K562 (cell line): ENCODE results near the gene MICU2. TPM values are rescaled to one million over a fixed set of nuclear protein-coding genes. Genes with fewer than 3 reads are reported as not detected.

Experiments used
- ATAC-seq: fragments of 200-7000 bp; cut with Tn5 transposase; 3 replicates; pipeline ENCODE4 v1.9.1; 2020; ENCODE audit warnings: moderate library complexity
- BruUV-seq: library from RNA; stranded (reverse); fragments of 400-500 nt; replicated peaks from 2 replicates; lab custom pipeline; 2021; lab: Mats Ljungman, UMichigan
- CTCF ChIA-PET: fragments of 300-600 bp; formaldehyde crosslinking; extraction: SDS; loops from one replicate; lab custom pipeline; 2021; ENCODE audit warnings: low intra/inter-chr PET ratio; lab: Yijun Ruan, JAX
- POLR2A ChIA-PET: fragments of 300-600, 350-650 bp; sonication (Branson Sonifier 250); formaldehyde crosslinking; extraction: SDS; loops from one replicate; lab custom pipeline; 2021; ENCODE audit warnings: antibody characterized with exemption, inconsistent platforms; lab: Yijun Ruan, JAX
- DNase-seq, 4 experiments: peaks; one replicate each; pipeline versions ENCODE4 v3.0.0 to v3.0.0-alpha.2; 2011 to 2018; ENCODE audit warnings: low spot score in 3 of 4, mixed read lengths in 3 of 4; ENCODE audit errors: extremely low read depth in 1 of 4
- FAIRE-seq: peaks from 2 replicates; lab custom pipeline; 2011; peaks lifted over from hg19 to GRCh38; lab: Jason Lieb, UNC
- H2AFZ ChIP-seq: 2 replicates; pipeline ENCODE4 v1.6.0; 2011; ENCODE audit warnings: low read depth, low read length, control low read depth, inconsistent platforms
- H3K27ac ChIP-seq: fragments of 200-600 bp; 3 replicates; pipeline ENCODE4 v1.8.0; 2011; ENCODE audit warnings: low read depth, mild to moderate bottlenecking, control low read depth, inconsistent platforms, low read length, moderate library complexity, mixed read lengths; ENCODE audit errors: extremely low read depth
- H3K27me3 ChIP-seq, 2 experiments: fragments of 300-600 bp in 1 of 2; 2 replicates in 1 of 2; 3 replicates in 1 of 2; pipeline versions ENCODE4 v1.6.0 to v1.8.0; 2011; ENCODE audit warnings: inconsistent platforms in 2 of 2, low read length in 2 of 2, mild to moderate bottlenecking in 1 of 2, mixed read lengths in 1 of 2, moderate library complexity in 1 of 2; ENCODE audit not compliant: control insufficient read depth in 2 of 2, insufficient read depth in 2 of 2
- H3K36me3 ChIP-seq: fragments of 300-600 bp; 3 replicates; pipeline ENCODE4 v1.8.0; 2011; ENCODE audit warnings: mild to moderate bottlenecking, low read length, inconsistent platforms; ENCODE audit not compliant: control insufficient read depth, insufficient read depth
- H3K4me1 ChIP-seq, 2 experiments: fragments of 200-600 bp in 1 of 2; replicated peaks in 1 of 2; 2 replicates in 1 of 2; 3 replicates in 1 of 2; pipeline versions ENCODE4 v1.5.1 to v1.8.0; 2011; ENCODE audit warnings: inconsistent platforms in 2 of 2, low read length in 2 of 2, mild to moderate bottlenecking in 1 of 2, mixed read lengths in 1 of 2, moderate library complexity in 1 of 2; ENCODE audit not compliant: control insufficient read depth in 2 of 2, insufficient read depth in 2 of 2
- H3K4me2 ChIP-seq: 2 replicates; pipeline ENCODE4 v1.6.1; 2011; ENCODE audit warnings: low read length, control low read depth, inconsistent platforms, mixed read lengths; ENCODE audit not compliant: insufficient read depth
- H3K4me3 ChIP-seq: fragments of 200-600 bp; sonication (generic), shearing (Covaris generic); 2 replicates; pipeline ENCODE4 v1.5.1; 2016; ENCODE audit warnings: control low read depth, inconsistent platforms
- H3K79me2 ChIP-seq: fragments of 200-600 bp; 3 replicates; pipeline ENCODE4 v1.8.0; 2011; ENCODE audit warnings: low read length, inconsistent platforms; ENCODE audit not compliant: control insufficient read depth, insufficient read depth
- H3K9ac ChIP-seq, 2 experiments: 2 replicates each; pipeline versions ENCODE4 v1.6.0 to v1.6.1; 2011; ENCODE audit warnings: low read depth in 2 of 2, low read length in 2 of 2, control low read depth in 1 of 2, inconsistent platforms in 1 of 2, mild to moderate bottlenecking in 1 of 2, mixed read lengths in 1 of 2; ENCODE audit not compliant: insufficient read depth in 1 of 2
- H3K9me1 ChIP-seq: one replicate; pipeline ENCODE4 v1.6.0; 2011; ENCODE audit warnings: inconsistent platforms, mild to moderate bottlenecking, low read length, moderate library complexity; ENCODE audit not compliant: control insufficient read depth, insufficient read depth
- H3K9me3 ChIP-seq: replicated peaks from 2 replicates; pipeline ENCODE4 v1.5.1; 2011; ENCODE audit warnings: low read depth, low read length, inconsistent platforms; ENCODE audit not compliant: control insufficient read depth, insufficient read depth
- H4K20me1 ChIP-seq: replicated peaks from 2 replicates; pipeline ENCODE4 v1.6.1; 2011; ENCODE audit warnings: low read length, inconsistent platforms, mixed read lengths; ENCODE audit not compliant: control insufficient read depth, insufficient read depth
- CC2D1A ChIP-seq: fragments of 450-650 bp; IDR thresholded peaks from 2 replicates; pipeline ENCODE4 v1.6.1; 2017; ENCODE audit warnings: mild to moderate bottlenecking
- CREBBP ChIP-seq: IDR thresholded peaks from one replicate; pipeline ENCODE4 v1.6.1; 2012; ENCODE audit warnings: low read depth, mild to moderate bottlenecking, control low read depth, inconsistent platforms, low read length
- RAD21 ChIP-seq, 2 experiments: fragments of 250-450 bp in 1 of 2; fragments of 450-650 bp in 1 of 2; sonication (Bioruptor Pico) in 1 of 2; formaldehyde crosslinking in 1 of 2; IDR thresholded peaks in 1 of 2; conservative IDR thresholded peaks in 1 of 2; 2 replicates each; pipeline versions ENCODE4 v1.4.0 to v1.8.0; 2020 to 2022; ENCODE audit warnings: mild to moderate bottlenecking in 2 of 2, moderate library complexity in 1 of 2
- SMARCA4 ChIP-seq: fragments of 450-650 bp; IDR thresholded peaks from 2 replicates; pipeline ENCODE4 v1.6.1; 2016
- ZNF197 ChIP-seq: fragments of 200-800 bp; sonication (Bioruptor generic); IDR thresholded peaks from 2 replicates; pipeline ENCODE4 v1.6.1; 2016; ENCODE audit warnings: low read depth, missing genetic modification characterization, missing compliant biosample characterization
- ZNF263 ChIP-seq: sonication (generic); formaldehyde crosslinking; IDR thresholded peaks from 2 replicates; pipeline ENCODE4 v1.8.0; 2022; ENCODE audit warnings: mild to moderate bottlenecking, missing genetic modification reagents, borderline replicate concordance
- ZNF764 ChIP-seq: fragments of 250-450 bp; sonication (Bioruptor Pico); IDR thresholded peaks from 2 replicates; pipeline ENCODE4 v1.4.0; 2020; ENCODE audit warnings: low read depth, mild to moderate bottlenecking, moderate library complexity
- WGBS: fragments of 100-300 bp; shearing (Covaris generic); methylation state at CpG from one replicate; pipeline ENCODE4 v1.1.6; 2016; ENCODE audit warnings: low coverage, mixed read lengths; ENCODE audit not compliant: insufficient coverage; ENCODE audit errors: missing lambda C conversion rate; 5-methylcytosine and 5-hydroxymethylcytosine counted together
- in situ Hi-C: fragments of 300-500 bp; cut with MboI; formaldehyde crosslinking; loops from 4 replicates; pipeline ENCODE4 v1.15.0; 2018; ENCODE audit warnings: inconsistent platforms, mixed read lengths
- intact Hi-C: fragments of 100-400 bp; cut with micrococcal nuclease; formaldehyde crosslinking; loops from 2 replicates; pipeline ENCODE4 v1.14.2; 2022
- polyA plus RNA-seq, 8 experiments: library from polyadenylated mRNA; depleted of rRNA in 4 of 8; stranded (reverse) in 5 of 8; unstranded in 3 of 8; fragments of >200 nt; fragmentation: Nextera tagmentation in 2 of 8; fragmentation: Illumina TruSeq in 1 of 8; extraction: Ambion mirVana in 2 of 8; extraction: Trizol in 1 of 8; gene quantifications; 2 replicates each; pipeline versions ENCODE4 v1.2.1 to v1.2.3, GENCODE V29; 2011 to 2014; ENCODE audit warnings: inconsistent platforms in 1 of 8, missing spikeins in 1 of 8
- total RNA-seq, 7 experiments: library from RNA; depleted of rRNA in 6 of 7; stranded (reverse); fragments of >200 nt in 6 of 7; fragmentation: Illumina TruSeq in 2 of 7; extraction: Trizol in 2 of 7; gene quantifications; 2 replicates each; pipeline versions ENCODE4 v1.2.1 to v1.2.3, GENCODE V29; 2011 to 2021; ENCODE audit warnings: low replicate concordance in 1 of 7
- TF ChIP-seq, protein P1 (sequence below), 2 experiments: fragments of 450-650 bp; formaldehyde crosslinking in 1 of 2; IDR thresholded peaks; 2 replicates each; pipeline versions ENCODE4 v1.4.0 to v1.6.1; 2014 to 2020; ENCODE audit warnings: mild to moderate bottlenecking in 2 of 2, borderline replicate concordance in 1 of 2, low read depth in 1 of 2

The MICU2 gene
- total and polyA plus RNA-seq, 9 of the 15 experiments (the other 6 are each of a cell fraction or from before 2014, with no cell fraction given): 9.1 to 41.8 (median 33.4) TPM

DNA sequence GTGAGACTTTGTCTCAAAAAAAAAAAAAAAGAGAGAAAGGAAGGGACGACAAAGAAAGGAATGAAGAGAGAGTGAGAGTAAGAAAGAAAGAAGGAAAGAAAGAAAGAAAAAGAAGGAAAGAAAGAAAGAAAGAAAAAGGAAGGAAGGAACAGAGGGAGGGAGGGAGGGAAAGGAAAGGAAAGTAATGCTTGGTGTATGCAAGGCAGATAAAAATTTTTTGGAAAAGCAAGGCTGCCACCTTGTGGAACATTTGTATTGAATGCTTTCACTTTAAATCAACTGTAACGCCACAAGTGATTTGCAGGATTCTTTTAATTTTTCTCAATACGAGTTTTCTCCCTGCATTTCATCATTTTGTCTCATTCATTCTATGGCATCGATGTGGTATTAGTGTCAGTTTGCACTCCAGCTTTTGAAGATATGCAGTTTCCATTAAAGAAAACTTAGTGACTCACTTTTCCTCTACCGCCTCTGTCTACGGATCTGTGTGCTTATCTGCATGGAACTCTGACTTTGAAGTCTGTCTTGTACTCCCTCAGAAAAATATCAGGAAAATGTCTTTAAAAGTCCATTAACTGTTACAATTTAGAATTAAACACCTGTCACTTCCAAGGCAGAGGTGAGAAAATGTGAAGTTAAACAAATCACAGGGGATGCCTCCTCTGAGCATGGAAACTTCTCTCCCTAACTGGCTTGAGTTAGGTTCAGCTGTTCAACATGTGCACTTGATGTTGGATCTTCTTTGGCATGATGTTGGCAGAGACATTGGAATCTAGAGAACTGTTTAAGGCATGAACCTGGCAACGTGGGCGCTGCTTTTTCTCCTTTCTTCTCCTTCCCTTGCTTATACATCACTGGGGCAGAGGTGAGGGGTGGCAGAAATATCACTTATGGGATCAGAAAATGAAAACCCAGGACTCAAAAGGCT lies 124.8 kb downstream of the MICU2 start (continued):
- peak; percentile 62 to 76 for TF ChIP-seq RAD21 (CRISPR knock-in tag; conservative IDR thresholded peaks at IDR 0.05 in 1 of 2, IDR thresholded peaks at IDR 0.05 in 1 of 2)

DNA sequence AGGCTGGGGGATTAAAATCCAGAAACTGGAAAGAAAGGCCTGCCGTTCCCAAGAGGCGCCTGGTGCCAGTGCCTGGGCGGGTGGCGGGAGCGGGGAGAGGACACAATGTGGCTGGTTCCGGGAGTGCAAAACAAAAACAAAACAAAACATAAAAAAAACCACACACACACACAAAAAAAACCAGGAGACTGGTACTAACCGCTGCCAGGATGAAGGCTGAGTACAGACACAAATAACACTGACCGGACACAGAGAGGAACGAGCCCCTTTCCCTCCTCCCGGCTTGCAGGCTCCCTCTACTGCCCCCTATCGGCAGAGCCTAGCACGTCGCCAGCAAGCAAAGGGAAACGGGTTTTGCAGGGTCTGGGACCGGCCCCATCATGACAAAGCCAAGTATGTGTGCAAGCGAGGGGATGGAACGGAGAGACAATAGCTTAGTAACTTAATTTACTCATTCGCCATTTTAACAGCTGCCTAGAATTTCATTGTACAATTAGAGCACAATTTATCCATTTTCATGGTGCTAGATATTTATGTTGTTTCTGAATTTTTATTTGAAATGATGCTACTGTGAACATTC lies 127.0 kb downstream of the MICU2 start:
- no peak overlapping the region for H3K4me3 ChIP-seq
- ChIA-PET POLR2A (interaction anchor here (0.5 to 1.0 kb wide), 3 partner anchors 9 to 574 kb away, joined by 3 to 4 read pairs (median 3); partner anchors contain the start of gene XPO4), CTCF (interaction anchor here (1.4 kb wide), 1 partner anchor 179 kb away, joined by 6 read pairs; no protein-coding TSS in a partner anchor)
- no peaks in the 10 kb centered on the region for H4K20me1 ChIP-seq
- BruUV-seq: no TSS peak
- no peaks in the 10 kb centered on the region for H3K79me2 ChIP-seq
- DNase-seq (peak; percentile 60 to 81 (median 66)), ATAC-seq (peak; percentile 92), FAIRE-seq (peak; percentile 69)
- no peaks in the 10 kb centered on the region for H3K9me1 ChIP-seq
- 24% methylated on average over 16 of the region's 18 CpGs for WGBS
- H3K27ac ChIP-seq: no peak overlapping the region
- no peaks in the 10 kb centered on the region for H3K27me3 ChIP-seq
- no peaks in the 10 kb centered on the region for H3K4me1 ChIP-seq
- H3K36me3 ChIP-seq: no peaks in the 10 kb centered on the region
- no peaks in the 10 kb centered on the region for H3K9me3 ChIP-seq
- H3K4me2 ChIP-seq: peak overlapping the region; percentile 35
- peak overlapping the region; percentile 60 for H2AFZ ChIP-seq
- in situ Hi-C loops (loop anchor here (25.0 kb wide), 1 partner anchor 1310 kb away; no protein-coding TSS in a partner anchor), intact Hi-C loops (loop anchor here (5.0 to 10.0 kb wide), 3 partner anchors 130 to 985 kb away; no protein-coding TSS in a partner anchor)
- no peak overlapping the region for H3K9ac ChIP-seq
- TF ChIP-seq, protein P1, sequence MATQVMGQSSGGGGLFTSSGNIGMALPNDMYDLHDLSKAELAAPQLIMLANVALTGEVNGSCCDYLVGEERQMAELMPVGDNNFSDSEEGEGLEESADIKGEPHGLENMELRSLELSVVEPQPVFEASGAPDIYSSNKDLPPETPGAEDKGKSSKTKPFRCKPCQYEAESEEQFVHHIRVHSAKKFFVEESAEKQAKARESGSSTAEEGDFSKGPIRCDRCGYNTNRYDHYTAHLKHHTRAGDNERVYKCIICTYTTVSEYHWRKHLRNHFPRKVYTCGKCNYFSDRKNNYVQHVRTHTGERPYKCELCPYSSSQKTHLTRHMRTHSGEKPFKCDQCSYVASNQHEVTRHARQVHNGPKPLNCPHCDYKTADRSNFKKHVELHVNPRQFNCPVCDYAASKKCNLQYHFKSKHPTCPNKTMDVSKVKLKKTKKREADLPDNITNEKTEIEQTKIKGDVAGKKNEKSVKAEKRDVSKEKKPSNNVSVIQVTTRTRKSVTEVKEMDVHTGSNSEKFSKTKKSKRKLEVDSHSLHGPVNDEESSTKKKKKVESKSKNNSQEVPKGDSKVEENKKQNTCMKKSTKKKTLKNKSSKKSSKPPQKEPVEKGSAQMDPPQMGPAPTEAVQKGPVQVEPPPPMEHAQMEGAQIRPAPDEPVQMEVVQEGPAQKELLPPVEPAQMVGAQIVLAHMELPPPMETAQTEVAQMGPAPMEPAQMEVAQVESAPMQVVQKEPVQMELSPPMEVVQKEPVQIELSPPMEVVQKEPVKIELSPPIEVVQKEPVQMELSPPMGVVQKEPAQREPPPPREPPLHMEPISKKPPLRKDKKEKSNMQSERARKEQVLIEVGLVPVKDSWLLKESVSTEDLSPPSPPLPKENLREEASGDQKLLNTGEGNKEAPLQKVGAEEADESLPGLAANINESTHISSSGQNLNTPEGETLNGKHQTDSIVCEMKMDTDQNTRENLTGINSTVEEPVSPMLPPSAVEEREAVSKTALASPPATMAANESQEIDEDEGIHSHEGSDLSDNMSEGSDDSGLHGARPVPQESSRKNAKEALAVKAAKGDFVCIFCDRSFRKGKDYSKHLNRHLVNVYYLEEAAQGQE (IDR thresholded peaks at IDR 0.05; ENCODE audit: borderline replicate concordance): peak; percentile 66
- TF ChIP-seq, protein P1 (CRISPR knock-in tag; IDR thresholded peaks at IDR 0.05; ENCODE audit: low read depth): no peak
- peak; percentile 62; the same call in 1 of the 2 replicates for TF ChIP-seq CC2D1A
- no peak for TF ChIP-seq CREBBP
- TF ChIP-seq ZNF197 (CRISPR knock-in tag): no peak
- TF ChIP-seq ZNF764 (CRISPR knock-in tag): no peak
- peak; percentile 44; the same call in 1 of the 2 replicates for TF ChIP-seq SMARCA4
- TF ChIP-seq ZNF263 (CRISPR knock-in tag): peak; percentile 70
- peak; percentile 35 to 69; a peak in 3 of 4 replicates for TF ChIP-seq RAD21 (CRISPR knock-in tag; conservative IDR thresholded peaks at IDR 0.05 in 1 of 2, IDR thresholded peaks at IDR 0.05 in 1 of 2)
